Spleen (tissue), 11 donors: Measurements from ENCODE around the gene SKI. TPM values are rescaled to one million over a fixed set of nuclear protein-coding genes. Genes with fewer than 3 reads are reported as not detected.

ENCODE experiments used
- DNase-seq: peaks from one replicate; pipeline ENCODE4 v3.0.0-alpha.2; 2020
- H3K27ac ChIP-seq, 8 donors: fragments of 200-600 bp; sonication (generic) in 7 of 8; 1 replicate in 4 of 8; 2 replicates in 4 of 8; pipeline versions ENCODE4 v1.5.0 to v1.8.0; 2016 to 2021; ENCODE audit warnings: inconsistent platforms in 4 of 8, mild to moderate bottlenecking in 4 of 8, moderate library complexity in 1 of 8
- H3K27me3 ChIP-seq, 7 donors: fragments of 200-600 bp; sonication (generic) in 6 of 7; replicated peaks in 1 of 7; 1 replicate in 4 of 7; 2 replicates in 3 of 7; pipeline versions ENCODE4 v1.5.0 to v1.8.0; 2016 to 2021; ENCODE audit warnings: inconsistent platforms in 3 of 7, mild to moderate bottlenecking in 1 of 7
- H3K36me3 ChIP-seq, 6 donors: fragments of 200-600 bp; sonication (generic) in 5 of 6; 1 replicate in 4 of 6; 2 replicates in 2 of 6; pipeline versions ENCODE4 v1.5.0 to v1.8.0; 2016 to 2021; ENCODE audit warnings: inconsistent platforms in 2 of 6
- H3K4me1 ChIP-seq, 6 donors: fragments of 200-600 bp; sonication (generic) in 5 of 6; 1 replicate in 3 of 6; 2 replicates in 3 of 6; pipeline versions ENCODE4 v1.5.0 to v1.8.0; 2016 to 2021; ENCODE audit warnings: inconsistent platforms in 3 of 6
- H3K4me3 ChIP-seq, 8 donors: fragments of 200-600 bp; sonication (generic) in 7 of 8; 1 replicate in 4 of 8; 2 replicates in 4 of 8; pipeline versions ENCODE4 v1.5.0 to v1.8.0; 2016 to 2021; ENCODE audit warnings: inconsistent platforms in 4 of 8, mild to moderate bottlenecking in 4 of 8, moderate library complexity in 2 of 8
- H3K9me3 ChIP-seq, 8 donors: fragments of 200-600 bp; sonication (generic) in 7 of 8; 1 replicate in 4 of 8; 2 replicates in 4 of 8; pipeline versions ENCODE4 v1.5.0 to v1.8.0; 2016 to 2021; ENCODE audit warnings: inconsistent platforms in 4 of 8
- POLR2A ChIP-seq, 3 donors: fragments of 450-650 bp; IDR thresholded peaks; one replicate each; pipeline ENCODE4 v1.5.1; 2017; ENCODE audit warnings: antibody characterized with exemption in 3 of 3, mild to moderate bottlenecking in 1 of 3
- POLR2AphosphoS5 ChIP-seq, 3 donors: sonication (generic); formaldehyde crosslinking; IDR thresholded peaks; one replicate each; pipeline ENCODE4 v1.5.1; 2017; ENCODE audit warnings: antibody characterized with exemption in 3 of 3
- WGBS, 5 donors: extraction: QIAGEN DNeasy Blood & Tissue Kit in 3 of 5; methylation state at CpG; one replicate each; pipeline versions ENCODE4 v1.1.5 to v1.1.7; 2013 to 2018; 5-methylcytosine and 5-hydroxymethylcytosine counted together
- intact Hi-C: fragments of 100-400 bp; cut with DNase I; formaldehyde crosslinking; loops from one replicate; pipeline ENCODE4 v1.15.0; 2023; ENCODE audit warnings: low total_unique reads
- polyA plus RNA-seq, 3 donors: library from polyadenylated mRNA; stranded (reverse); fragments of 200-250 nt; gene quantifications; one replicate each; pipeline ENCODE4 v1.2.1, GENCODE V29; 2013
- total RNA-seq, 7 donors: library from RNA; depleted of rRNA in 3 of 7; stranded (reverse); fragments of >200 nt in 3 of 7; fragmentation: NEBNext Ultra II Directional in 4 of 7; extraction: Animal tissue kit (Norgen Biotek cat#: 25700) in 4 of 7; gene quantifications; one replicate each; pipeline versions ENCODE4 v1.1.0 to v1.2.1, GENCODE V29; 2016 to 2021
- TF ChIP-seq, protein P1 (sequence below), 11 experiments: fragments of 200-600 bp in 7 of 11; fragments of 450-650 bp in 4 of 11; sonication (generic) in 4 of 11; IDR thresholded peaks in 8 of 11; conservative IDR thresholded peaks in 3 of 11; 1 replicate in 7 of 11; 2 replicates in 4 of 11; pipeline versions ENCODE4 v1.4.0 to v1.8.0; 2016 to 2021; ENCODE audit warnings: antibody characterized with exemption in 11 of 11, inconsistent platforms in 4 of 11, mild to moderate bottlenecking in 1 of 11
- donor health status: healthy with polysubstance abuse.
- donor health status: DM: no; HTN: no; CAD: no; lungs with moderate emphysema.
- donor health status: DM: no; HTN: no; CAD: no.
- donor health status: Bipolar disorder and iron deficiency.
- donor health status: healthy.
- donor health status: DM: no; HTN: no; CAD: no.
- donor health status: DM: yes; HTN: yes; CAD: no.

SKI gene
- total and polyA plus RNA-seq, 10 donors = 4.4 to 100.0 (median 54.3) TPM

DNA sequence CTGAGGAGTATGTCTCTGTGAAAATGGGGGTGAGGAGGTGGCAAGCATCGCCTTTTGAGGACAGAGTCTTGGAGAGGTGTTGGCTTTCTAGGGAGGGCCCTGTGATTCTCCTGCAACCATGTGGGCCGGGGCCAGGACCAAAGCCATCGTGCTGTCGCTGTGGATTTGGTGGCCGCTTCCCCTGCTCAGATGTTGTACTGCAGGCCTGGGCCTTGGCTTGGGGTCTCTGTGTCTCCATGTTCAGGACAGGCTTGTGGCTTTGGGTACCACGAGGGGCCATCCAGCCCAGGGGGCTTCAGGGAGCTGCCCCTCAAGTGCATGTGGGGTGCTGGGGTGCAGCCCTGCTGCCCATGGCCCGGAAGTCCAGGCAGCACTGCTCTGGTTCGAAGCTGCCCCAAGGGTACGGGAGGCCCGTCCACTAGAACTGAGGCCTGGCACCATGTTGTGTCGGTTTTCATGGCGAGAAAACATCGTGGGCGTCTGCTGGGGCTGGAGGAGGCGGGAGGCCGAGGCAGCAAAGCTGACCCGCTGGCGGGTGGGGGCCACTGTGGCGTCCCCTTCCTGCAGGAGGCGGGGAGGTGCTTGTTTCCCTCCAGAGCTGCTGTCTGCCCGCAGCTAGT lies 55.4 kb downstream of the SKI start:
- Histone ChIP-seq H3K4me1 (peaks cover 27 to 72% (median 52%) of the 10 kb centered on the region in 6 donors), H3K27ac (peak overlapping the region in 3 of 8 donors; percentile 1 to 24 (median 2)), H3K9me3 (no peaks in the 10 kb centered on the region), H3K4me3 (no peak overlapping the region), H3K27me3 (no peaks in the 10 kb centered on the region), H3K36me3 (peaks cover 0 to 8% (median 0%) of the 10 kb centered on the region in 6 donors)
- TF ChIP-seq, protein P1, sequence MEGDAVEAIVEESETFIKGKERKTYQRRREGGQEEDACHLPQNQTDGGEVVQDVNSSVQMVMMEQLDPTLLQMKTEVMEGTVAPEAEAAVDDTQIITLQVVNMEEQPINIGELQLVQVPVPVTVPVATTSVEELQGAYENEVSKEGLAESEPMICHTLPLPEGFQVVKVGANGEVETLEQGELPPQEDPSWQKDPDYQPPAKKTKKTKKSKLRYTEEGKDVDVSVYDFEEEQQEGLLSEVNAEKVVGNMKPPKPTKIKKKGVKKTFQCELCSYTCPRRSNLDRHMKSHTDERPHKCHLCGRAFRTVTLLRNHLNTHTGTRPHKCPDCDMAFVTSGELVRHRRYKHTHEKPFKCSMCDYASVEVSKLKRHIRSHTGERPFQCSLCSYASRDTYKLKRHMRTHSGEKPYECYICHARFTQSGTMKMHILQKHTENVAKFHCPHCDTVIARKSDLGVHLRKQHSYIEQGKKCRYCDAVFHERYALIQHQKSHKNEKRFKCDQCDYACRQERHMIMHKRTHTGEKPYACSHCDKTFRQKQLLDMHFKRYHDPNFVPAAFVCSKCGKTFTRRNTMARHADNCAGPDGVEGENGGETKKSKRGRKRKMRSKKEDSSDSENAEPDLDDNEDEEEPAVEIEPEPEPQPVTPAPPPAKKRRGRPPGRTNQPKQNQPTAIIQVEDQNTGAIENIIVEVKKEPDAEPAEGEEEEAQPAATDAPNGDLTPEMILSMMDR (IDR thresholded peaks at IDR 0.05 in 8 of 11, conservative IDR thresholded peaks at IDR 0.05 in 3 of 11) = no peak
- peak in 1 of 3 donors; percentile 43 for TF ChIP-seq POLR2AphosphoS5 (IDR thresholded peaks at IDR 0.05)
- intact Hi-C loops = no loop called here
- WGBS, 5 donors = 84 to 98% (median 86%) methylated on average over 6 to 21 of the region's 21 CpGs
- no peak for DNase-seq

GRCh38 chr1:2283991-2284895 lies 56.1 kb downstream of the SKI start:
- Histone ChIP-seq H3K27ac (peak overlapping the region in 2 of 8 donors; percentile 1 to 24), H3K4me1 (peaks cover 26 to 72% (median 52%) of the 10 kb centered on the region in 6 donors), H3K4me3 (no peak overlapping the region), H3K27me3 (no peaks in the 10 kb centered on the region), H3K9me3 (no peaks in the 10 kb centered on the region), H3K36me3 (peaks cover 0 to 8% (median 0%) of the 10 kb centered on the region in 6 donors)
- 83 to 89% (median 89%) methylated on average over 20 to 27 of the region's 27 CpGs for WGBS, 5 donors
- TF ChIP-seq POLR2AphosphoS5 (IDR thresholded peaks at IDR 0.05) (no peak), POLR2A (IDR thresholded peaks at IDR 0.05) (no peak)
- TF ChIP-seq, protein P1 (IDR thresholded peaks at IDR 0.05 in 8 of 11, conservative IDR thresholded peaks at IDR 0.05 in 3 of 11) = no peak
- intact Hi-C loops = no loop called here
- no peak for DNase-seq

DNA sequence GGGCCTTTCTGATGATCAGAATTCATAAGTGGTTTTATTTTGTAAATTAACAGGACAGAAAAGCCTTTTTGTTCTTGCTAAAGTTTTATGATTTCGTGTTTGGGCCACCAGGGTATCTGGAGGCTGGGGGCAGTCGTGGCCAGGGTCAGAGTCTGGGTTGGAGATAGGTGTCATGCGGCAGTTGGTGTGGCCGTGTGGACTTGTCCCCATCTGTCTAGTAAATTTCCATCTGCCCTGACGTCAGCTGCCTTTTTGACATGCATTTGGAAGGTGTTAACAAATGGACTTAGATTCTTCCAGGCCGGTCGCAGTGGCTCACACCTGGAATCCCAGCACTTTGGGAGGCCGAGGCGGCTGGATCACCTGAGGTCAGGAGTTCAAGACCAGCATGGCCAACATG lies 56.8 kb downstream of the SKI start:
- WGBS, 5 donors = 90 to 94% (median 93%) methylated on average over 9 of the region's 9 CpGs
- no peak for DNase-seq
- Histone ChIP-seq H3K36me3 (peaks cover 0 to 8% (median 0%) of the 10 kb centered on the region in 6 donors), H3K4me1 (peaks cover 26 to 72% (median 52%) of the 10 kb centered on the region in 6 donors), H3K27me3 (no peaks in the 10 kb centered on the region), H3K27ac (peak overlapping the region in 1 of 8 donors; percentile 1), H3K9me3 (no peaks in the 10 kb centered on the region), H3K4me3 (no peak overlapping the region)
- intact Hi-C loops = no loop called here
- TF ChIP-seq POLR2AphosphoS5 (IDR thresholded peaks at IDR 0.05) = no peak
- no peak for TF ChIP-seq POLR2A (IDR thresholded peaks at IDR 0.05)
- TF ChIP-seq, protein P1 (IDR thresholded peaks at IDR 0.05 in 8 of 11, conservative IDR thresholded peaks at IDR 0.05 in 3 of 11) = no peak

- no peak overlapping the region for H3K4me3 ChIP-seq
- peaks cover 0 to 1% (median 0%) of the 10 kb centered on the region in 7 donors for H3K27me3 ChIP-seq
- H3K27ac ChIP-seq = peak overlapping the region in 1 of 8 donors; percentile 8
- TF ChIP-seq, protein P1 (IDR thresholded peaks at IDR 0.05 in 8 of 11, conservative IDR thresholded peaks at IDR 0.05 in 3 of 11) = no peak
- no peak for TF ChIP-seq POLR2AphosphoS5 (IDR thresholded peaks at IDR 0.05)
- no peak for TF ChIP-seq POLR2A (IDR thresholded peaks at IDR 0.05)
- H3K9me3 ChIP-seq = no peaks in the 10 kb centered on the region
- 88 to 95% (median 90%) methylated on average over 14 to 15 of the region's 15 CpGs for WGBS, 5 donors
- peaks cover 0 to 8% (median 0%) of the 10 kb centered on the region in 6 donors for H3K36me3 ChIP-seq
- peaks cover 43 to 88% (median 70%) of the 10 kb centered on the region in 6 donors for H3K4me1 ChIP-seq
- intact Hi-C loops = no loop called here
- no peak for DNase-seq
Observed at GRCh38 chr1:2286923-2287322, 58.8 kb downstream of the SKI start.
